ENCODE data around the gene WNT7B.

GRCh38 chr22:46012182-46012880 lies 35.4 kb upstream of the WNT7B start:
- TF ChIP-seq CTCF (IDR thresholded peaks at IDR 0.05) (no peak), POLR2AphosphoS5 (IDR thresholded peaks at IDR 0.05) (no peak), POLR2A (IDR thresholded peaks at IDR 0.05) (no peak), EP300 (IDR thresholded peaks at IDR 0.05; ENCODE audit: low read depth) (no peak)

Measured in transverse colon (tissue), 4 donors.